ENCODE measurements around the gene FOXO6. TPM values are rescaled to one million over a fixed set of nuclear protein-coding genes. Genes with fewer than 3 reads are reported as not detected.

FOXO6 gene
- total and polyA plus RNA-seq, 5 donors: 1.1 to 7.0 (median 4.2) TPM

- no peak overlapping the region for H3K4me3 ChIP-seq (ENCODE audit: low read length)
- DNase-seq: peak in 1 of 3 donors; percentile 27
- H3K9me3 ChIP-seq (ENCODE audit: control insufficient read depth, low read length): no peaks in the 10 kb centered on the region
- WGBS: 86% methylated on average over 6 of the region's 6 CpGs
- no peaks in the 10 kb centered on the region for H3K27me3 ChIP-seq (ENCODE audit: control insufficient read depth, insufficient read depth)
- H3K4me1 ChIP-seq (ENCODE audit: control insufficient read depth, insufficient read depth, low read length): no peaks in the 10 kb centered on the region
- intact Hi-C loops (cut with DNase I): loop anchor here in 1 of 4 donors (5.0 kb wide), 1 partner anchor 140 kb away; no protein-coding TSS in a partner anchor
- no peak for ATAC-seq
- H3K27ac ChIP-seq (ENCODE audit: low read length): no peak overlapping the region
These were observed 61.1 kb downstream of the FOXO6 start for GRCh38 chr1:41422306-41422705.

DNA sequence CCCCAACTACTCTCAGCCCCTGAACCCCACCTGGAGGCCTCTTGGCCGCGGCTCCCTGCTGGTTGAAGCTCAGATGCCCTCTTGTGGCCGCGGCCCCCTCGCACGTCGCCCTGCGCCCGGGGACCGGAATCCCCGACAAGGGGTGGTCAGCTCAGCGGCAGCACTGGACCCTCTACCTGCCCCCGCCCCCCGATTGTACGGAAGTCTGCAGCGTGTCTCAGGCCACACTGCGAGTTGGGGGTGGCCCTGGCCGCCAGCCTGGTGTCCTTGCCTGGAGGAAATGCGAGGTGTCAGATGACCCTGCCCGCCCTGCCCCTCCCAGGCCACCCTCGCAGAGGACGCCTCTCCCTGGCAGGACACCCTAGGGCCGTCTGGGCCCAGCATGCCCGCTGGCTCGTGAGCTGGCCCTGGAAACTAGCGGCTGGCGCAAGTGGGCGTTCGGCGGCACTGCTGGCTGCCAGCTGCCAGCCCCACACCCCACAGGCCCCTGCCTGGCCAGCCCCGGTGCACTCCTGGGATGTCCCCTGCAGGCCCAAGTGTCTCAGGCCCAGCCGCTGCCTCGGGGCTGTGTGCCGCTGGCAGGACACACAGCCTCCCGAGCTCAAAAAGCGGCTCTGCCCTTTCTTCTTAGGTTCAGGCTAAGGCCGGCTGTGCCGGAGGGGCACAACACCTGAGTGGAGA lies 62.4 kb downstream of the FOXO6 start:
- intact Hi-C loops (cut with DNase I): loop anchor here in 1 of 4 donors (5.0 kb wide), 1 partner anchor 141 kb away; no protein-coding TSS in a partner anchor
- H3K4me3 ChIP-seq (ENCODE audit: low read length): no peak overlapping the region
- no peak overlapping the region for H3K27ac ChIP-seq (ENCODE audit: low read length)
- WGBS: 48% methylated on average over 38 of the region's 38 CpGs
- ATAC-seq (peak; percentile 50 to 52), DNase-seq (peak; percentile 44 to 81 (median 73))
- H3K27me3 ChIP-seq (ENCODE audit: control insufficient read depth, insufficient read depth): no peaks in the 10 kb centered on the region
- H3K9me3 ChIP-seq (ENCODE audit: control insufficient read depth, low read length): no peaks in the 10 kb centered on the region
- no peaks in the 10 kb centered on the region for H3K4me1 ChIP-seq (ENCODE audit: control insufficient read depth, insufficient read depth, low read length)

- H3K4me1 ChIP-seq (ENCODE audit: control insufficient read depth, insufficient read depth, low read length): no peaks in the 10 kb centered on the region
- ATAC-seq (no peak), DNase-seq (peak in 1 of 3 donors; percentile 5)
- intact Hi-C loops (cut with DNase I): loop anchor here in 1 of 4 donors (5.0 kb wide), 1 partner anchor 142 kb away; no protein-coding TSS in a partner anchor
- no peak overlapping the region for H3K27ac ChIP-seq (ENCODE audit: low read length)
- 90% methylated on average over 4 of the region's 4 CpGs for WGBS
- H3K4me3 ChIP-seq (ENCODE audit: low read length): no peak overlapping the region
- H3K27me3 ChIP-seq (ENCODE audit: control insufficient read depth, insufficient read depth): no peaks in the 10 kb centered on the region
- no peaks in the 10 kb centered on the region for H3K9me3 ChIP-seq (ENCODE audit: control insufficient read depth, low read length)
These were observed 63.4 kb downstream of the FOXO6 start for GRCh38 chr1:41424581-41425118.

DNA sequence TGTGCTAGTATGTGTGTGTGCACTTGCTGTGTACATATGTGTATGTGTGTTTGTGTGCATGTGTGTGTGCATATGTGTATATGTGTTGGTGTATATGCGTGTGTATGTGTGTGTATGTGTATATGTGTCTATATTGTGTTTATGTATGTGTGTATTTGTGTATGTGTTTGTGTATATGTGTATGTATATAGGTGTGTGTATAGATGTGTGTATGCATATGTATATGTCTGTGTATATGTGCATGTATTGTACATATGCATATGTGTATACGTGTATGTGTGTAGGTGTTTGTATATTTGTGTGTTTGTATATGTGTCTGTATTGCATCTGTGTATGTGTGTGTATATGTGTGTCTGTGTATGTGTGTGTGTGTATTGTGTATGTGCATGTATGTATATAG lies 64.1 kb downstream of the FOXO6 start:
- H3K27me3 ChIP-seq (ENCODE audit: control insufficient read depth, insufficient read depth): no peaks in the 10 kb centered on the region
- ATAC-seq (no peak), DNase-seq (no peak)
- no peaks in the 10 kb centered on the region for H3K9me3 ChIP-seq (ENCODE audit: control insufficient read depth, low read length)
- no peak overlapping the region for H3K4me3 ChIP-seq (ENCODE audit: low read length)
- H3K27ac ChIP-seq (ENCODE audit: low read length): no peak overlapping the region
- intact Hi-C loops (cut with DNase I): no loop called here
- 97% methylated on average over 2 of the region's 2 CpGs for WGBS
- no peaks in the 10 kb centered on the region for H3K4me1 ChIP-seq (ENCODE audit: control insufficient read depth, insufficient read depth, low read length)

GRCh38 chr1:41426201-41426890 lies 65.1 kb downstream of the FOXO6 start:
- WGBS: 86% methylated on average over 13 of the region's 13 CpGs
- Histone ChIP-seq H3K4me1 (ENCODE audit: control insufficient read depth, insufficient read depth, low read length) (no peaks in the 10 kb centered on the region), H3K27ac (ENCODE audit: low read length) (no peak overlapping the region), H3K9me3 (ENCODE audit: control insufficient read depth, low read length) (no peaks in the 10 kb centered on the region), H3K27me3 (ENCODE audit: control insufficient read depth, insufficient read depth) (no peaks in the 10 kb centered on the region), H3K4me3 (ENCODE audit: low read length) (no peak overlapping the region)
- intact Hi-C loops (cut with DNase I): no loop called here
- DNase-seq (peak in 1 of 3 donors; percentile 27), ATAC-seq (no peak)

DNA sequence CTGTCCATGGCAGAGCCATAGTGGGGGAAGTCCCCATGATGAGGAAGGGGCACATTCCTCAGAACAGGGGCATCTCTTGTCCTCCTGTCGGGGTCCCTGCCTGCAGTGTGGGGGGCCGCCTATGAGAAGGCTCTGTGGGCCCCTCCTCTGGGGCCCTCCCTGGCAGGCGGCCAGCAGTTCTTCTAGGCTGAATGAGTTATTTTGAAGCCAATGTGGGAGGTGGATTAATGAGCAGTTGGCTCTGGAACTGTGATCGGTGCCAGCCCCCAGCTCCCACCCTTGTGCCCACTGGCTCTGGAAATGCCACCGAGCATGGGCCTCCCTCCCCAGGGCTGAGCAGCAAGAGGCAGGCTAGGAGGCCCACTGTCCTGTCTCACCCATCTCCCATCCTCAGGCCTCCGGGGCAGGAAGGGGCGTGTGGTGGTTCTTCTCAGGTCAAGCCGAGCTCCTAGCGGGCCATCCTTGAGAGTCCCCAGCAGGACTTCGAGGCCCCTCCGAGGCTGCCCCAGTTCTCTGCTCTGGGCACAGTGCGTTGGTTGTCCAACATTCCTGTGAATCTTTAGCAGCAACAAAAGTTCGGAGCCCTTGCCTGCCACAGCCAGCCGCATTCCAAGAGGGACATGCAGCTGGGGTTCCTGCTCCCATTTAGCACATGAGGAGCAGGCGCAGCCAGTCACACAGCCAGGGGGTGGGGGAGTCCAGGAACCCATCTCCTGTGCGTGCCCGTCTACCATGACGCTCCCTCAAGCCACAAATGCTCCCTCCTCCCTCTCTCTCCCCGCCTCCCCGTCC lies 66.1 kb downstream of the FOXO6 start:
- peak in 1 of 3 donors; percentile 57 for DNase-seq
- intact Hi-C loops (cut with DNase I): no loop called here
- Histone ChIP-seq H3K27ac (ENCODE audit: low read length) (no peak overlapping the region), H3K4me3 (ENCODE audit: low read length) (no peak overlapping the region), H3K27me3 (ENCODE audit: control insufficient read depth, insufficient read depth) (no peaks in the 10 kb centered on the region), H3K9me3 (ENCODE audit: control insufficient read depth, low read length) (no peaks in the 10 kb centered on the region), H3K4me1 (ENCODE audit: control insufficient read depth, insufficient read depth, low read length) (peaks cover 7% of the 10 kb centered on the region)
- WGBS: 78% methylated on average over 20 of the region's 20 CpGs
- no peak for ATAC-seq

GRCh38 chr1:41427916-41428737 lies 66.9 kb downstream of the FOXO6 start:
- intact Hi-C loops (cut with DNase I): no loop called here
- Histone ChIP-seq H3K27me3 (ENCODE audit: control insufficient read depth, insufficient read depth) (no peaks in the 10 kb centered on the region), H3K4me1 (ENCODE audit: control insufficient read depth, insufficient read depth, low read length) (peaks cover 14% of the 10 kb centered on the region), H3K4me3 (ENCODE audit: low read length) (no peak overlapping the region), H3K9me3 (ENCODE audit: control insufficient read depth, low read length) (no peaks in the 10 kb centered on the region), H3K27ac (ENCODE audit: low read length) (no peak overlapping the region)
- peak in 1 of 3 donors; percentile 46 for DNase-seq
- 84% methylated on average over 11 of the region's 11 CpGs for WGBS
- ATAC-seq: no peak

GRCh38 chr1:41428738-41429640 lies 67.8 kb downstream of the FOXO6 start:
- WGBS: 82% methylated on average over 16 of the region's 16 CpGs
- Histone ChIP-seq H3K4me1 (ENCODE audit: control insufficient read depth, insufficient read depth, low read length) (peaks cover 16% of the 10 kb centered on the region), H3K27ac (ENCODE audit: low read length) (no peak overlapping the region), H3K4me3 (ENCODE audit: low read length) (no peak overlapping the region), H3K9me3 (ENCODE audit: control insufficient read depth, low read length) (no peaks in the 10 kb centered on the region), H3K27me3 (ENCODE audit: control insufficient read depth, insufficient read depth) (no peaks in the 10 kb centered on the region)
- DNase-seq: peak in 1 of 3 donors; percentile 23
- no peak for ATAC-seq
- intact Hi-C loops (cut with DNase I): no loop called here

GRCh38 chr1:41429641-41430035 lies 68.4 kb downstream of the FOXO6 start:
- Histone ChIP-seq H3K4me3 (ENCODE audit: low read length) (no peak overlapping the region), H3K27me3 (ENCODE audit: control insufficient read depth, insufficient read depth) (no peaks in the 10 kb centered on the region), H3K27ac (ENCODE audit: low read length) (no peak overlapping the region), H3K4me1 (ENCODE audit: control insufficient read depth, insufficient read depth, low read length) (peaks cover 16% of the 10 kb centered on the region), H3K9me3 (ENCODE audit: control insufficient read depth, low read length) (no peaks in the 10 kb centered on the region)
- intact Hi-C loops (cut with DNase I): loop anchor here in 2 of 4 donors (5.0 kb wide), 1 partner anchor 162 kb away; no protein-coding TSS in a partner anchor
- ATAC-seq: no peak
- WGBS: 66% methylated on average over 5 of the region's 5 CpGs
- DNase-seq: peak in 1 of 3 donors; percentile 22
